ENCODE results near the gene CD276.

The CD276 gene

DNA sequence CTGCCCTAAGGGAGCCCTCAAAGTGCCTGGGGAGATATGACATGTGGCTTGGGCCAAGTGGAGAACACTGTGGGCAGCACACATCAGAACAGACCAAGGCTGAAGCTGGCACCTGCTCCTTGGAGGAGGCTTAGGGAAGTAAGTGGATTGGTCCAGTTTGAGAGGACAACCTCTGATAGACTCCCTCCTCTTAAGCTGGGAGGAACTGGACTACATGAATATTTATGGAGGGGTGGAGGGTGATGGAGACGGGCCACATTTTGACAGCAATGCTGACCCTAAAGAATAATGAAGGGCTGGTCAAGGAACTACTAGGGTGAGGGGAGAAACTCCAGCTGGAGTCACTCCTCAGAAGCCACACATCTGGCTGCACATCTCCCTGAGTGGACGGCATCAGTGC lies 6.5 kb upstream of the CD276 start:
- TF ChIP-seq, protein P1, sequence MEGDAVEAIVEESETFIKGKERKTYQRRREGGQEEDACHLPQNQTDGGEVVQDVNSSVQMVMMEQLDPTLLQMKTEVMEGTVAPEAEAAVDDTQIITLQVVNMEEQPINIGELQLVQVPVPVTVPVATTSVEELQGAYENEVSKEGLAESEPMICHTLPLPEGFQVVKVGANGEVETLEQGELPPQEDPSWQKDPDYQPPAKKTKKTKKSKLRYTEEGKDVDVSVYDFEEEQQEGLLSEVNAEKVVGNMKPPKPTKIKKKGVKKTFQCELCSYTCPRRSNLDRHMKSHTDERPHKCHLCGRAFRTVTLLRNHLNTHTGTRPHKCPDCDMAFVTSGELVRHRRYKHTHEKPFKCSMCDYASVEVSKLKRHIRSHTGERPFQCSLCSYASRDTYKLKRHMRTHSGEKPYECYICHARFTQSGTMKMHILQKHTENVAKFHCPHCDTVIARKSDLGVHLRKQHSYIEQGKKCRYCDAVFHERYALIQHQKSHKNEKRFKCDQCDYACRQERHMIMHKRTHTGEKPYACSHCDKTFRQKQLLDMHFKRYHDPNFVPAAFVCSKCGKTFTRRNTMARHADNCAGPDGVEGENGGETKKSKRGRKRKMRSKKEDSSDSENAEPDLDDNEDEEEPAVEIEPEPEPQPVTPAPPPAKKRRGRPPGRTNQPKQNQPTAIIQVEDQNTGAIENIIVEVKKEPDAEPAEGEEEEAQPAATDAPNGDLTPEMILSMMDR (IDR thresholded peaks at IDR 0.05) = no peak
- peaks cover 38% of the 10 kb centered on the region for H3K4me1 Mint-ChIP-seq
- no peak overlapping the region for H3K27ac Mint-ChIP-seq

GRCh38 chr15:73678498-73678897 lies 5.7 kb upstream of the CD276 start:
- Mint-ChIP-seq H3K27ac (no peak overlapping the region), H3K36me3 (ENCODE audit: low read depth) (no peaks in the 10 kb centered on the region), H3K9me3 (no peaks in the 10 kb centered on the region), H3K4me3 (no peak overlapping the region), H3K4me1 (peaks cover 39% of the 10 kb centered on the region), H3K27me3 (ENCODE audit: low read depth, poor library complexity) (peaks cover 11% of the 10 kb centered on the region)
- TF ChIP-seq, protein P1 (IDR thresholded peaks at IDR 0.05) = no peak
- no peak for DNase-seq

More for the DNA sequence above, 6.5 kb upstream of the CD276 start:
- H3K4me3 Mint-ChIP-seq = no peak overlapping the region
- H3K36me3 Mint-ChIP-seq (ENCODE audit: low read depth) = no peaks in the 10 kb centered on the region
- no peak for DNase-seq
- H3K9me3 Mint-ChIP-seq = peaks cover 4% of the 10 kb centered on the region
- peaks cover 11% of the 10 kb centered on the region for H3K27me3 Mint-ChIP-seq (ENCODE audit: low read depth, poor library complexity)

GRCh38 chr15:73679180-73679579 lies 5.0 kb upstream of the CD276 start:
- Mint-ChIP-seq H3K9me3 (no peaks in the 10 kb centered on the region), H3K27me3 (ENCODE audit: low read depth, poor library complexity) (peaks cover 6% of the 10 kb centered on the region), H3K4me3 (no peak overlapping the region), H3K36me3 (ENCODE audit: low read depth) (no peaks in the 10 kb centered on the region), H3K27ac (no peak overlapping the region), H3K4me1 (peaks cover 38% of the 10 kb centered on the region)
- TF ChIP-seq, protein P1 (IDR thresholded peaks at IDR 0.05) = no peak
- no peak for DNase-seq

GRCh38 chr15:73679964-73680363 lies 4.2 kb upstream of the CD276 start:
- no peak overlapping the region for H3K4me3 Mint-ChIP-seq
- no peaks in the 10 kb centered on the region for H3K9me3 Mint-ChIP-seq
- DNase-seq = no peak
- H3K27ac Mint-ChIP-seq = no peak overlapping the region
- peaks cover 6% of the 10 kb centered on the region for H3K27me3 Mint-ChIP-seq (ENCODE audit: low read depth, poor library complexity)
- TF ChIP-seq, protein P1 (IDR thresholded peaks at IDR 0.05) = no peak
- peaks cover 38% of the 10 kb centered on the region for H3K4me1 Mint-ChIP-seq
- H3K36me3 Mint-ChIP-seq (ENCODE audit: low read depth) = no peaks in the 10 kb centered on the region

GRCh38 chr15:73680549-73680948 lies 3.6 kb upstream of the CD276 start:
- no peaks in the 10 kb centered on the region for H3K36me3 Mint-ChIP-seq (ENCODE audit: low read depth)
- H3K4me3 Mint-ChIP-seq = no peak overlapping the region
- peaks cover 44% of the 10 kb centered on the region for H3K4me1 Mint-ChIP-seq
- peaks cover 6% of the 10 kb centered on the region for H3K27me3 Mint-ChIP-seq (ENCODE audit: low read depth, poor library complexity)
- H3K27ac Mint-ChIP-seq = no peak overlapping the region
- DNase-seq = no peak
- TF ChIP-seq, protein P1 (IDR thresholded peaks at IDR 0.05) = no peak
- H3K9me3 Mint-ChIP-seq = no peaks in the 10 kb centered on the region

DNA sequence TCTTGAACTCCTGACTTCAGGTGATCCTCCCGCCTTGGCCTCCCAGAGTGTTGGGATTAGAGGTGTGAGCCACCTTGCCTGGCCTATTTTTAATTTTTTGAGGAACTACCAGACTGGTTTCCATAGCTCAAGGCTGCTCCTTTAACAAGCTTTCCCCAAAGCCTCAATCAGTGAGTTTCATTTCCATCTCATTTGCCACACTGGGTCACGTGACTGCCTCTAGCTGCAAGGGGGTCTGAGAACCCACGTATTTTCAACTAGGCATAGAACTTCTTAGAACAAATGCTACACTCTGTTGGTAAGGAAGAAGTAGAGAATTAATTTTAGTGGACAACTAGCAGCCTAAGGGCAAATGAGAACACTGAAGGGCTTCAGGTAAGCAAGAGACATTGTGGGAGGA lies 3.1 kb upstream of the CD276 start:
- Mint-ChIP-seq H3K36me3 (ENCODE audit: low read depth) (no peaks in the 10 kb centered on the region), H3K27ac (no peak overlapping the region), H3K4me3 (no peak overlapping the region), H3K27me3 (ENCODE audit: low read depth, poor library complexity) (peaks cover 6% of the 10 kb centered on the region), H3K9me3 (no peaks in the 10 kb centered on the region), H3K4me1 (peaks cover 49% of the 10 kb centered on the region)
- TF ChIP-seq, protein P1 (IDR thresholded peaks at IDR 0.05) = no peak
- DNase-seq = no peak
